Measurements from ENCODE around the gene SGSH. TPM values are rescaled to one million over a fixed set of nuclear protein-coding genes. Genes with fewer than 3 reads are reported as not detected.

The SGSH gene
- total RNA-seq, 5 donors from 2014 or later (not counting 1 experiment from before 2014, with no cell fraction given) = 133 to 197 (median 155) TPM

- Mint-ChIP-seq H3K4me3 (no peak overlapping the region), H3K9me3 (no peaks in the 10 kb centered on the region), H3K27ac (no peak overlapping the region), H3K27me3 (no peaks in the 10 kb centered on the region), H3K36me3 (peaks cover 8% of the 10 kb centered on the region), H3K4me1 (peaks cover 0 to 22% (median 21%) of the 10 kb centered on the region in 3 donors)
- DNase-seq = no peak
- H3K4me1 ChIP-seq (ENCODE audit: control insufficient read depth in 1 of 2, extremely low read depth in 1 of 2, insufficient read depth in 2 of 2, low read length in 2 of 2) = peaks cover 0 to 16% of the 10 kb centered on the region in 2 experiments
- peaks cover 2 to 16% of the 10 kb centered on the region in 2 donors for H3K36me3 ChIP-seq (ENCODE audit: control insufficient read depth in 2 of 2, extremely low read depth in 1 of 2, insufficient read depth in 1 of 2, low read length in 1 of 2)
- 91% methylated on average over 25 of the region's 26 CpGs for WGBS (ENCODE audit: insufficient coverage)
- ATAC-seq (replicated peaks in 1 of 4) = no peak
- H3K27ac ChIP-seq (ENCODE audit: low read length) = no peak overlapping the region
- H3K9me3 ChIP-seq = no peaks in the 10 kb centered on the region
- POLR2A ChIA-PET = no interaction called here
- CTCF ChIA-PET = no interaction called here
- H3K27me3 ChIP-seq (replicated peaks in 1 of 2; ENCODE audit: control insufficient read depth in 2 of 2, extremely low read depth in 1 of 2, insufficient read depth in 2 of 2, low read length in 1 of 2) = no peaks in the 10 kb centered on the region
- H3K4me3 ChIP-seq (ENCODE audit: control insufficient read depth in 1 of 2, extremely low read depth in 1 of 2, low read length in 1 of 2) = no peak overlapping the region
Measured at GRCh38 chr17:80248894-80249710, 29.0 kb upstream of the SGSH start.

- no peak overlapping the region for H3K27ac Mint-ChIP-seq
Measured at GRCh38 chr17:80248001-80248893, 28.1 kb upstream of the SGSH start.

GRCh38 chr17:80247561-80247960 lies 27.4 kb upstream of the SGSH start:
- H3K27me3 Mint-ChIP-seq = no peaks in the 10 kb centered on the region
- peaks cover 14% of the 10 kb centered on the region for H3K36me3 Mint-ChIP-seq
- no peak for DNase-seq
- Histone ChIP-seq H3K4me1 (ENCODE audit: control insufficient read depth in 1 of 2, extremely low read depth in 1 of 2, insufficient read depth in 2 of 2, low read length in 2 of 2) (peaks cover 0 to under 1% of the 10 kb centered on the region in 2 experiments), H3K27ac (ENCODE audit: low read length) (no peak overlapping the region), H3K4me3 (ENCODE audit: control insufficient read depth in 1 of 2, extremely low read depth in 1 of 2, low read length in 1 of 2) (no peak overlapping the region), H3K36me3 (ENCODE audit: control insufficient read depth in 2 of 2, extremely low read depth in 1 of 2, insufficient read depth in 1 of 2, low read length in 1 of 2) (peaks cover 7 to 19% of the 10 kb centered on the region in 2 donors), H3K9me3 (no peaks in the 10 kb centered on the region), H3K27me3 (replicated peaks in 1 of 2; ENCODE audit: control insufficient read depth in 2 of 2, extremely low read depth in 1 of 2, insufficient read depth in 2 of 2, low read length in 1 of 2) (no peaks in the 10 kb centered on the region)
- H3K9me3 Mint-ChIP-seq = no peaks in the 10 kb centered on the region
- H3K4me1 Mint-ChIP-seq = peaks cover 0 to 8% (median 6%) of the 10 kb centered on the region in 3 donors
- no peak for ATAC-seq (replicated peaks in 1 of 4)
- ChIA-PET POLR2A (interaction anchor here in 1 of 2 donors (0.6 kb wide), 1 partner anchor 99 kb away, joined by 4 read pairs; no protein-coding TSS in a partner anchor), CTCF (no interaction called here)
- H3K4me3 Mint-ChIP-seq = no peak overlapping the region
- WGBS (ENCODE audit: insufficient coverage) = 96% methylated on average over 13 of the region's 17 CpGs
- no peak overlapping the region for H3K27ac Mint-ChIP-seq

More at GRCh38 chr17:80248001-80248893, 28.1 kb upstream of the SGSH start:
- H3K9me3 Mint-ChIP-seq = no peaks in the 10 kb centered on the region
- no peak for ATAC-seq (replicated peaks in 1 of 4)
- H3K4me1 Mint-ChIP-seq = peaks cover 0 to 15% (median 13%) of the 10 kb centered on the region in 3 donors
- H3K36me3 Mint-ChIP-seq = peaks cover 8% of the 10 kb centered on the region
- Histone ChIP-seq H3K4me1 (ENCODE audit: control insufficient read depth in 1 of 2, extremely low read depth in 1 of 2, insufficient read depth in 2 of 2, low read length in 2 of 2) (peaks cover 0 to 7% of the 10 kb centered on the region in 2 experiments), H3K27me3 (replicated peaks in 1 of 2; ENCODE audit: control insufficient read depth in 2 of 2, extremely low read depth in 1 of 2, insufficient read depth in 2 of 2, low read length in 1 of 2) (no peaks in the 10 kb centered on the region), H3K36me3 (ENCODE audit: control insufficient read depth in 2 of 2, extremely low read depth in 1 of 2, insufficient read depth in 1 of 2, low read length in 1 of 2) (peaks cover 7 to 19% of the 10 kb centered on the region in 2 donors), H3K9me3 (no peaks in the 10 kb centered on the region), H3K4me3 (ENCODE audit: control insufficient read depth in 1 of 2, extremely low read depth in 1 of 2, low read length in 1 of 2) (no peak overlapping the region), H3K27ac (ENCODE audit: low read length) (no peak overlapping the region)
- CTCF ChIA-PET = no interaction called here
- H3K27me3 Mint-ChIP-seq = no peaks in the 10 kb centered on the region
- DNase-seq = no peak
- 92% methylated on average over 10 of the region's 23 CpGs for WGBS (ENCODE audit: insufficient coverage)
- H3K4me3 Mint-ChIP-seq = no peak overlapping the region
- POLR2A ChIA-PET = interaction anchor here in 1 of 2 donors (0.6 kb wide), 1 partner anchor 100 kb away, joined by 4 read pairs; no protein-coding TSS in a partner anchor

GRCh38 chr17:80246726-80247125 lies 26.6 kb upstream of the SGSH start:
- no peak for DNase-seq
- Histone ChIP-seq H3K9me3 (no peaks in the 10 kb centered on the region), H3K4me1 (ENCODE audit: control insufficient read depth in 1 of 2, extremely low read depth in 1 of 2, insufficient read depth in 2 of 2, low read length in 2 of 2) (no peaks in the 10 kb centered on the region), H3K36me3 (ENCODE audit: control insufficient read depth in 2 of 2, extremely low read depth in 1 of 2, insufficient read depth in 1 of 2, low read length in 1 of 2) (peaks cover 7 to 21% of the 10 kb centered on the region in 2 donors), H3K4me3 (ENCODE audit: control insufficient read depth in 1 of 2, extremely low read depth in 1 of 2, low read length in 1 of 2) (no peak overlapping the region), H3K27me3 (replicated peaks in 1 of 2; ENCODE audit: control insufficient read depth in 2 of 2, extremely low read depth in 1 of 2, insufficient read depth in 2 of 2, low read length in 1 of 2) (no peaks in the 10 kb centered on the region), H3K27ac (ENCODE audit: low read length) (no peak overlapping the region)
- no peak for ATAC-seq (replicated peaks in 1 of 4)
- H3K27me3 Mint-ChIP-seq = no peaks in the 10 kb centered on the region
- peaks cover 0 to under 1% (median under 1%) of the 10 kb centered on the region in 3 donors for H3K4me1 Mint-ChIP-seq
- WGBS (ENCODE audit: insufficient coverage) = 80% methylated on average over 1 of the region's 8 CpGs
- H3K4me3 Mint-ChIP-seq = no peak overlapping the region
- H3K27ac Mint-ChIP-seq = no peak overlapping the region
- peaks cover 16% of the 10 kb centered on the region for H3K36me3 Mint-ChIP-seq
- ChIA-PET CTCF (no interaction called here), POLR2A (no interaction called here)
- no peaks in the 10 kb centered on the region for H3K9me3 Mint-ChIP-seq

- H3K9me3 ChIP-seq = no peaks in the 10 kb centered on the region
- Mint-ChIP-seq H3K4me1 (no peaks in the 10 kb centered on the region), H3K27ac (no peak overlapping the region), H3K9me3 (no peaks in the 10 kb centered on the region), H3K36me3 (peaks cover 20% of the 10 kb centered on the region), H3K27me3 (no peaks in the 10 kb centered on the region), H3K4me3 (no peak overlapping the region)
- no peaks in the 10 kb centered on the region for H3K4me1 ChIP-seq (ENCODE audit: control insufficient read depth in 1 of 2, extremely low read depth in 1 of 2, insufficient read depth in 2 of 2, low read length in 2 of 2)
- H3K27me3 ChIP-seq (replicated peaks in 1 of 2; ENCODE audit: control insufficient read depth in 2 of 2, extremely low read depth in 1 of 2, insufficient read depth in 2 of 2, low read length in 1 of 2) = no peaks in the 10 kb centered on the region
- H3K36me3 ChIP-seq (ENCODE audit: control insufficient read depth in 2 of 2, extremely low read depth in 1 of 2, insufficient read depth in 1 of 2, low read length in 1 of 2) = peaks cover 7 to 24% of the 10 kb centered on the region in 2 donors
- DNase-seq (no peak), ATAC-seq (replicated peaks in 1 of 4) (no peak)
- WGBS (ENCODE audit: insufficient coverage) = 95% methylated on average over 12 of the region's 19 CpGs
- POLR2A ChIA-PET = no interaction called here
- CTCF ChIA-PET = no interaction called here
- H3K27ac ChIP-seq (ENCODE audit: low read length) = no peak overlapping the region
- H3K4me3 ChIP-seq (ENCODE audit: control insufficient read depth in 1 of 2, extremely low read depth in 1 of 2, low read length in 1 of 2) = no peak overlapping the region
Measured at GRCh38 chr17:80246266-80246681, 26.1 kb upstream of the SGSH start.

- CTCF ChIA-PET = no interaction called here
Measured at GRCh38 chr17:80245566-80246265, 25.6 kb upstream of the SGSH start.

More at GRCh38 chr17:80245566-80246265, 25.6 kb upstream of the SGSH start:
- no peaks in the 10 kb centered on the region for H3K9me3 ChIP-seq
- no peak overlapping the region for H3K4me3 ChIP-seq (ENCODE audit: control insufficient read depth in 1 of 2, extremely low read depth in 1 of 2, low read length in 1 of 2)
- Mint-ChIP-seq H3K9me3 (no peaks in the 10 kb centered on the region), H3K4me3 (no peak overlapping the region), H3K4me1 (no peaks in the 10 kb centered on the region), H3K36me3 (peaks cover 24% of the 10 kb centered on the region), H3K27ac (no peak overlapping the region), H3K27me3 (no peaks in the 10 kb centered on the region)
- peaks cover 7 to 27% of the 10 kb centered on the region in 2 donors for H3K36me3 ChIP-seq (ENCODE audit: control insufficient read depth in 2 of 2, extremely low read depth in 1 of 2, insufficient read depth in 1 of 2, low read length in 1 of 2)
- no peak for ATAC-seq (replicated peaks in 1 of 4)
- no peaks in the 10 kb centered on the region for H3K4me1 ChIP-seq (ENCODE audit: control insufficient read depth in 1 of 2, extremely low read depth in 1 of 2, insufficient read depth in 2 of 2, low read length in 2 of 2)
- no peak for DNase-seq
- 90% methylated on average over 14 of the region's 27 CpGs for WGBS (ENCODE audit: insufficient coverage)
- H3K27me3 ChIP-seq (replicated peaks in 1 of 2; ENCODE audit: control insufficient read depth in 2 of 2, extremely low read depth in 1 of 2, insufficient read depth in 2 of 2, low read length in 1 of 2) = no peaks in the 10 kb centered on the region
- H3K27ac ChIP-seq (ENCODE audit: low read length) = no peak overlapping the region
- POLR2A ChIA-PET = no interaction called here

Data from T-cell (primary cell).